GM12878 (cell line): ENCODE measurements around the gene RAP1GAP.

Experiments used
- CTCF ChIP-seq, 3 experiments: IDR thresholded peaks in 2 of 3; conservative IDR thresholded peaks in 1 of 3; 2 replicates each; pipeline ENCODE4 v1.5.1; 2011; ENCODE audit warnings: low read depth in 3 of 3, low read length in 3 of 3, mild to moderate bottlenecking in 3 of 3, control low read depth in 2 of 3, moderate library complexity in 2 of 3, inconsistent platforms in 1 of 3, mixed read lengths in 1 of 3; ENCODE audit not compliant: control insufficient read depth in 2 of 3, insufficient read depth in 1 of 3; ENCODE audit errors: extremely low read depth in 1 of 3
- EGR1 ChIP-seq, 2 experiments: IDR thresholded peaks; 1 replicate in 1 of 2; 2 replicates in 1 of 2; pipeline ENCODE4 v1.6.1; 2011 to 2012; ENCODE audit warnings: low read depth in 2 of 2, low read length in 2 of 2, borderline replicate concordance in 1 of 2, mild to moderate bottlenecking in 1 of 2, moderate library complexity in 1 of 2
- EP300 ChIP-seq, 2 experiments: fragments of 150-350 bp in 1 of 2; IDR thresholded peaks; 2 replicates each; pipeline ENCODE4 v1.6.1; 2011 to 2012; ENCODE audit warnings: low read depth in 2 of 2, low read length in 2 of 2, borderline replicate concordance in 1 of 2, improper control_type of control experiment in 1 of 2, inconsistent platforms in 1 of 2; ENCODE audit not compliant: control insufficient read depth in 1 of 2
- KDM1A ChIP-seq: fragments of 200-600 bp; sonication (generic); IDR thresholded peaks from 2 replicates; pipeline ENCODE4 v1.6.1; 2016; ENCODE audit warnings: borderline replicate concordance
- MXI1 ChIP-seq: fragments of 150-350 bp; IDR thresholded peaks from 2 replicates; pipeline ENCODE4 v1.6.1; 2011; ENCODE audit warnings: low read depth, mild to moderate bottlenecking, inconsistent platforms, low read length, improper control_type of control experiment
- SIN3A ChIP-seq: IDR thresholded peaks from 2 replicates; pipeline ENCODE4 v1.6.1; 2012; ENCODE audit warnings: low read depth, low read length, improper control_type of control experiment
- SP1 ChIP-seq: IDR thresholded peaks from one replicate; pipeline ENCODE4 v1.6.1; 2011; ENCODE audit warnings: low read depth, low read length
- USF2 ChIP-seq: IDR thresholded peaks from 2 replicates; pipeline ENCODE4 v1.6.1; 2011; ENCODE audit warnings: low read depth, low read length, improper control_type of control experiment, borderline replicate concordance
- YY1 ChIP-seq: IDR thresholded peaks from 2 replicates; pipeline ENCODE4 v1.6.1; 2011; ENCODE audit warnings: low read depth, mild to moderate bottlenecking, low read length
- ZSCAN29 ChIP-seq: fragments of 450-650 bp; IDR thresholded peaks from 2 replicates; pipeline ENCODE4 v1.6.1; 2017; ENCODE audit warnings: mild to moderate bottlenecking, moderate library complexity

- no peak for TF ChIP-seq MXI1
- no peak for TF ChIP-seq ZSCAN29
- TF ChIP-seq CTCF (IDR thresholded peaks at IDR 0.05 in 2 of 3, conservative IDR thresholded peaks at IDR 0.05 in 1 of 3; ENCODE audit: control insufficient read depth in 2 of 3, extremely low read depth in 1 of 3, insufficient read depth in 1 of 3, low read depth in 3 of 3, low read length in 3 of 3) = no peak
- TF ChIP-seq YY1 = no peak
- no peak for TF ChIP-seq USF2
- TF ChIP-seq EGR1 (IDR thresholded peaks at IDR 0.05; ENCODE audit: borderline replicate concordance in 1 of 2, low read depth in 2 of 2, low read length in 2 of 2) = no peak
- no peak for TF ChIP-seq SIN3A
- no peak for TF ChIP-seq KDM1A
- peak; percentile 21 for TF ChIP-seq SP1
- no peak for TF ChIP-seq EP300 (IDR thresholded peaks at IDR 0.05; ENCODE audit: borderline replicate concordance in 1 of 2, control insufficient read depth in 1 of 2, low read depth in 2 of 2, low read length in 2 of 2)
Observed at GRCh38 chr1:21607549-21608529, 61.3 kb downstream of the RAP1GAP start.
